ENCODE results near the gene AP5S1.

Gene AP5S1

GRCh38 chr20:3798908-3799248 lies 21.5 kb upstream of the AP5S1 start:
- Histone ChIP-seq H3K27ac (replicated peaks) (no peak overlapping the region), H3K4me3 (replicated peaks; ENCODE audit: insufficient read depth, low read length) (no peak overlapping the region), H3K27me3 (ENCODE audit: insufficient read depth, poor library complexity, severe bottlenecking) (no peaks in the 10 kb centered on the region)
- TF ChIP-seq POLR2AphosphoS5 (IDR thresholded peaks at IDR 0.05; ENCODE audit: low read depth) (no peak), REST (IDR thresholded peaks at IDR 0.05; ENCODE audit: insufficient replicate concordance, low read depth) (no peak), GABPA (IDR thresholded peaks at IDR 0.05; ENCODE audit: low read depth) (no peak), CTCF (IDR thresholded peaks at IDR 0.05; ENCODE audit: insufficient read depth, low read length) (no peak)
- DNase-seq (ENCODE audit: low read depth in 1 of 2, low spot score in 1 of 2) = no peak

- Histone ChIP-seq H3K4me3 (replicated peaks; ENCODE audit: insufficient read depth, low read length) (no peak overlapping the region), H3K27me3 (ENCODE audit: insufficient read depth, poor library complexity, severe bottlenecking) (no peaks in the 10 kb centered on the region), H3K27ac (replicated peaks) (no peak overlapping the region)
- TF ChIP-seq REST (IDR thresholded peaks at IDR 0.05; ENCODE audit: insufficient replicate concordance, low read depth) (no peak), SPI1 (IDR thresholded peaks at IDR 0.05; ENCODE audit: borderline replicate concordance, low read depth) (no peak), POLR2AphosphoS5 (IDR thresholded peaks at IDR 0.05; ENCODE audit: low read depth) (no peak), GABPA (IDR thresholded peaks at IDR 0.05; ENCODE audit: low read depth) (no peak), CTCF (IDR thresholded peaks at IDR 0.05; ENCODE audit: insufficient read depth, low read length) (no peak)
- no peak for DNase-seq (ENCODE audit: low read depth in 1 of 2, low spot score in 1 of 2)
Measured at GRCh38 chr20:3800256-3800877, 20.0 kb upstream of the AP5S1 start.

- TF ChIP-seq POLR2AphosphoS5 (IDR thresholded peaks at IDR 0.05; ENCODE audit: low read depth) (no peak), REST (IDR thresholded peaks at IDR 0.05; ENCODE audit: insufficient replicate concordance, low read depth) (no peak), CTCF (IDR thresholded peaks at IDR 0.05; ENCODE audit: insufficient read depth, low read length) (no peak), SPI1 (IDR thresholded peaks at IDR 0.05; ENCODE audit: borderline replicate concordance, low read depth) (no peak), GABPA (IDR thresholded peaks at IDR 0.05; ENCODE audit: low read depth) (no peak)
- no peak overlapping the region for H3K27ac ChIP-seq (replicated peaks)
- H3K4me3 ChIP-seq (replicated peaks; ENCODE audit: insufficient read depth, low read length) = no peak overlapping the region
- no peak for DNase-seq (ENCODE audit: low read depth in 1 of 2, low spot score in 1 of 2)
- no peaks in the 10 kb centered on the region for H3K27me3 ChIP-seq (ENCODE audit: insufficient read depth, poor library complexity, severe bottlenecking)
Measured at GRCh38 chr20:3800878-3801260, 19.5 kb upstream of the AP5S1 start.

All from HL-60 (cell line).